PC-3 (cell line): ENCODE measurements around the gene TEAD3. TPM values are rescaled to one million over a fixed set of nuclear protein-coding genes. Genes with fewer than 3 reads are reported as not detected.

ENCODE experiments used
- ATAC-seq: fragments of 200-7000 bp; cut with Tn5 transposase; 2 replicates; pipeline ENCODE4 v1.9.1; 2020; ENCODE audit warnings: mild to moderate bottlenecking, moderate library complexity
- BruUV-seq: library from RNA; stranded (reverse); fragments of 400-500 nt; replicated peaks from 2 replicates; lab custom pipeline; 2021; lab: Mats Ljungman, UMichigan
- CTCF ChIA-PET: fragments of 300-600 bp; sonication (Branson Sonifier 250); formaldehyde crosslinking; loops from one replicate; lab custom pipeline; 2022; ENCODE audit warnings: antibody characterized with exemption; lab: Charles Lee
- POLR2A ChIA-PET: fragments of 300-600 bp; sonication (Branson Sonifier 250); formaldehyde crosslinking; loops from one replicate; lab custom pipeline; 2022; ENCODE audit warnings: antibody characterized with exemption; ENCODE audit not compliant: unreplicated experiment; lab: Charles Lee
- DNase-seq: peaks from one replicate; pipeline ENCODE4 v3.0.0-alpha.2; 2015
- H2AFZ ChIP-seq: fragments of 300-600 bp; sonication (generic); 2 replicates; pipeline ENCODE4 v1.6.0; 2016; ENCODE audit warnings: antibody characterized with exemption, low read length
- H3F3A ChIP-seq: fragments of 300-600 bp; sonication (generic); one replicate; pipeline ENCODE4 v1.6.0; 2017; ENCODE audit warnings: antibody characterized with exemption, low read length, control low read depth, mild to moderate bottlenecking; ENCODE audit not compliant: unreplicated experiment
- H3K27ac ChIP-seq: fragments of 300-600 bp; sonication (generic); 2 replicates; pipeline ENCODE4 v1.5.1; 2016; ENCODE audit warnings: mild to moderate bottlenecking, low read length
- H3K27me3 ChIP-seq: fragments of 300-600 bp; sonication (generic); 2 replicates; pipeline ENCODE4 v1.6.1; 2016; ENCODE audit warnings: low read length, mixed read lengths
- H3K36me3 ChIP-seq: fragments of 300-600 bp; sonication (generic); 2 replicates; pipeline ENCODE4 v1.6.1; 2016; ENCODE audit warnings: low read depth, mixed run types, low read length, mixed read lengths
- H3K4me1 ChIP-seq: fragments of 300-600 bp; sonication (generic); 2 replicates; pipeline ENCODE4 v1.5.1; 2016; ENCODE audit warnings: low read length; ENCODE audit not compliant: insufficient read depth
- H3K4me2 ChIP-seq: fragments of 300-600 bp; sonication (generic); 2 replicates; pipeline ENCODE4 v1.6.0; 2016; ENCODE audit warnings: low read length
- H3K4me3 ChIP-seq: fragments of 300-600 bp; sonication (generic); 2 replicates; pipeline ENCODE4 v1.5.1; 2016; ENCODE audit warnings: mild to moderate bottlenecking, low read length, mixed read lengths
- H3K79me2 ChIP-seq: fragments of 300-600 bp; sonication (generic); 2 replicates; pipeline ENCODE4 v1.6.1; 2017; ENCODE audit warnings: low read length, mixed read lengths
- H3K9ac ChIP-seq: fragments of 300-600 bp; sonication (generic); 2 replicates; pipeline ENCODE4 v1.6.0; 2016; ENCODE audit warnings: mild to moderate bottlenecking, low read length
- H3K9me2 ChIP-seq: fragments of 300-600 bp; sonication (generic); replicated peaks from 2 replicates; pipeline ENCODE4 v1.6.1; 2016; ENCODE audit warnings: mixed run types, low read length, mixed read lengths
- H3K9me3 ChIP-seq: fragments of 300-600 bp; sonication (generic); 2 replicates; pipeline ENCODE4 v1.6.1; 2016; ENCODE audit warnings: low read length, mixed read lengths
- H4K20me1 ChIP-seq: fragments of 300-600 bp; sonication (generic); 2 replicates; pipeline ENCODE4 v1.6.1; 2016; ENCODE audit warnings: low read length, mixed read lengths
- CTCF ChIP-seq: fragments of 300-600 bp; sonication (generic); conservative IDR thresholded peaks from 2 replicates; pipeline ENCODE4 v1.5.1; 2017; ENCODE audit warnings: antibody characterized with exemption, low read depth, mild to moderate bottlenecking, low read length
- EZH2 ChIP-seq: fragments of 300-600 bp; sonication (generic); IDR thresholded peaks from one replicate; pipeline ENCODE4 v1.6.1; 2017; ENCODE audit warnings: antibody characterized with exemption, mild to moderate bottlenecking, low read length; ENCODE audit not compliant: unreplicated experiment
- EZH2phosphoT487 ChIP-seq: fragments of 300-600 bp; sonication (generic); IDR thresholded peaks from 2 replicates; pipeline ENCODE4 v1.6.1; 2018; ENCODE audit warnings: mild to moderate bottlenecking, antibody characterized with exemption, low read length, borderline replicate concordance
- intact Hi-C: fragments of 100-400 bp; cut with micrococcal nuclease; formaldehyde crosslinking; loops from 2 replicates; pipeline ENCODE4 v1.9.0; 2023
- total RNA-seq: library from RNA; depleted of rRNA; stranded (reverse); fragments of >200 nt; gene quantifications from 2 replicates; pipeline ENCODE4 v1.2.3, GENCODE V29; 2014

TEAD3 gene
- total RNA-seq, 1 experiment from 2014 or later, result 9.2 TPM

GRCh38 chr6:35514587-35514986 is 17.7 kb upstream of the TEAD3 start:
- H3K36me3 ChIP-seq, result no peaks in the 10 kb centered on the region
- CTCF ChIA-PET, result no interaction called here
- no peaks in the 10 kb centered on the region for H3K9me3 ChIP-seq
- no peak for ATAC-seq
- BruUV-seq, result no TSS peak
- intact Hi-C loops, result no loop called here
- POLR2A ChIA-PET, result no interaction called here
- no peak for DNase-seq
- no peaks in the 10 kb centered on the region for H3K4me1 ChIP-seq
- no peak overlapping the region for H3K27ac ChIP-seq
- H3K4me3 ChIP-seq, result no peak overlapping the region
- H3K4me2 ChIP-seq, result no peak overlapping the region
- H3F3A ChIP-seq, result no peaks in the 10 kb centered on the region
- no peak overlapping the region for H2AFZ ChIP-seq
- no peaks in the 10 kb centered on the region for H3K9me2 ChIP-seq
- no peaks in the 10 kb centered on the region for H3K27me3 ChIP-seq
- TF ChIP-seq EZH2phosphoT487 (no peak), CTCF (no peak), EZH2 (no peak)
- no peak overlapping the region for H3K9ac ChIP-seq
- H4K20me1 ChIP-seq, result no peaks in the 10 kb centered on the region
- no peaks in the 10 kb centered on the region for H3K79me2 ChIP-seq

- ChIA-PET POLR2A (no interaction called here), CTCF (no interaction called here)
Measured at GRCh38 chr6:35512740-35513139, 15.9 kb upstream of the TEAD3 start, which contains the start of gene TULP1. Gene TULP1 (minus strand): TSS chr6:35512896. CDS start chr6:35512858, 38 bp downstream.

More at GRCh38 chr6:35512740-35513139, 15.9 kb upstream of the TEAD3 start, which contains the start of gene TULP1:
- Histone ChIP-seq H3F3A (no peaks in the 10 kb centered on the region), H3K27me3 (no peaks in the 10 kb centered on the region), H3K4me3 (no peak within 1 kb of the TSS), H3K9me3 (no peaks in the 10 kb centered on the region), H3K4me2 (no peak within 1 kb of the TSS), H3K4me1 (no peaks in the 10 kb centered on the region), H3K36me3 (no peaks in the 10 kb centered on the region), H3K9me2 (no peaks in the 10 kb centered on the region), H2AFZ (no peak within 1 kb of the TSS), H3K79me2 (no peaks in the 10 kb centered on the region), H4K20me1 (no peaks in the 10 kb centered on the region), H3K27ac (no peak within 1 kb of the TSS), H3K9ac (no peak within 1 kb of the TSS)
- no TSS peak for BruUV-seq
- intact Hi-C loops, result no loop called here
- DNase-seq, result no peak
- no peak for ATAC-seq
- no peak for TF ChIP-seq CTCF
- no peak for TF ChIP-seq EZH2phosphoT487
- TF ChIP-seq EZH2, result no peak
